WTC11 (cell line): ENCODE results near the gene CRYBA1. TPM values are rescaled to one million over a fixed set of nuclear protein-coding genes. Genes with fewer than 3 reads are reported as not detected.

ENCODE experiments used
- ATAC-seq: fragments of 200-7000 bp; cut with Tn5 transposase; 2 replicates; pipeline ENCODE4 v1.10.0; 2021; ENCODE audit warnings: mild to moderate bottlenecking, moderate library complexity
- CTCF ChIA-PET: fragments of 300-600 bp; sonication (Branson Sonifier 250); formaldehyde crosslinking; loops from one replicate; lab custom pipeline; 2021; ENCODE audit warnings: antibody characterized with exemption; lab: Charles Lee
- POLR2A ChIA-PET: fragments of 350-600 bp; sonication (Branson Sonifier 250); formaldehyde crosslinking; loops from one replicate; lab custom pipeline; 2021; ENCODE audit warnings: antibody characterized with exemption; lab: Charles Lee
- DNase-seq: peaks from one replicate; pipeline ENCODE4 v3.0.0; 2021; ENCODE audit warnings: low spot score
- H3K27ac Mint-ChIP-seq: 2 replicates; pipeline ENCODE4 v1.8.0; 2021; ENCODE audit warnings: mixed read lengths
- H3K27me3 Mint-ChIP-seq: 2 replicates; pipeline ENCODE4 v1.8.0; 2021; ENCODE audit warnings: low read depth, mild to moderate bottlenecking, moderate library complexity, mixed read lengths
- H3K36me3 Mint-ChIP-seq: 2 replicates; pipeline ENCODE4 v1.8.0; 2021; ENCODE audit warnings: mixed read lengths
- H3K4me1 Mint-ChIP-seq: 2 replicates; pipeline ENCODE4 v1.8.0; 2022; ENCODE audit warnings: mixed read lengths
- H3K4me3 Mint-ChIP-seq: 2 replicates; pipeline ENCODE4 v1.8.0; 2021; ENCODE audit warnings: mild to moderate bottlenecking, moderate library complexity, mixed read lengths
- H3K9me3 Mint-ChIP-seq: 2 replicates; pipeline ENCODE4 v1.8.0; 2021; ENCODE audit warnings: mixed read lengths
- AR ChIP-seq: fragments of 250-450 bp; sonication (Bioruptor Pico); IDR thresholded peaks from 2 replicates; pipeline ENCODE4 v1.9.0; 2021; ENCODE audit warnings: mild to moderate bottlenecking
- CBFB ChIP-seq: sonication (generic); formaldehyde crosslinking; IDR thresholded peaks from 2 replicates; pipeline ENCODE4 v1.8.1; 2022; ENCODE audit warnings: mild to moderate bottlenecking, low read depth, missing genetic modification reagents
- ETV6 ChIP-seq: sonication (generic); formaldehyde crosslinking; IDR thresholded peaks from 2 replicates; pipeline ENCODE4 v1.8.1; 2022; ENCODE audit warnings: mild to moderate bottlenecking, missing genetic modification reagents
- FOXK1 ChIP-seq: sonication (generic); formaldehyde crosslinking; IDR thresholded peaks from 2 replicates; pipeline ENCODE4 v1.8.0; 2022; ENCODE audit warnings: mild to moderate bottlenecking, moderate library complexity, missing genetic modification reagents
- FOXP1 ChIP-seq: sonication (generic); formaldehyde crosslinking; IDR thresholded peaks from 2 replicates; pipeline ENCODE4 v1.8.0; 2022; ENCODE audit warnings: missing genetic modification reagents, mild to moderate bottlenecking, moderate library complexity, borderline replicate concordance
- GABPB1 ChIP-seq: sonication (generic); formaldehyde crosslinking; IDR thresholded peaks from 2 replicates; pipeline ENCODE4 v1.8.1; 2023; ENCODE audit warnings: mild to moderate bottlenecking, missing genetic modification reagents
- HMGXB4 ChIP-seq: sonication (generic); formaldehyde crosslinking; IDR thresholded peaks from 2 replicates; pipeline ENCODE4 v1.8.1; 2023; ENCODE audit warnings: mild to moderate bottlenecking, moderate library complexity, missing genetic modification reagents
- IRF2 ChIP-seq: sonication (generic); formaldehyde crosslinking; IDR thresholded peaks from 2 replicates; pipeline ENCODE4 v1.8.0; 2022; ENCODE audit warnings: low read depth, missing genetic modification reagents, borderline replicate concordance
- MLX ChIP-seq: sonication (generic); formaldehyde crosslinking; IDR thresholded peaks from 2 replicates; pipeline ENCODE4 v1.8.1; 2023; ENCODE audit warnings: mild to moderate bottlenecking, missing genetic modification reagents, moderate library complexity
- NFATC4 ChIP-seq: fragments of 250-450 bp; sonication (Bioruptor Pico); IDR thresholded peaks from 2 replicates; pipeline ENCODE4 v1.9.0; 2021; ENCODE audit warnings: mild to moderate bottlenecking
- NFYB ChIP-seq: sonication (generic); formaldehyde crosslinking; conservative IDR thresholded peaks from 2 replicates; pipeline ENCODE4 v1.8.0; 2022; ENCODE audit warnings: low read depth, missing genetic modification reagents
- NR2C2 ChIP-seq: sonication (generic); formaldehyde crosslinking; IDR thresholded peaks from 2 replicates; pipeline ENCODE4 v1.8.0; 2022; ENCODE audit warnings: mild to moderate bottlenecking, missing genetic modification reagents
- NR3C1 ChIP-seq: sonication (generic); formaldehyde crosslinking; conservative IDR thresholded peaks from 2 replicates; pipeline ENCODE4 v1.8.1; 2023; ENCODE audit warnings: low read depth, mild to moderate bottlenecking, missing genetic modification reagents
- RORB ChIP-seq: fragments of 250-450 bp; sonication (Bioruptor Pico); IDR thresholded peaks from 2 replicates; pipeline ENCODE4 v1.9.0; 2021; ENCODE audit warnings: mild to moderate bottlenecking
- TCF7 ChIP-seq: sonication (generic); formaldehyde crosslinking; IDR thresholded peaks from 2 replicates; pipeline ENCODE4 v1.8.0; 2022; ENCODE audit warnings: mild to moderate bottlenecking, low read depth, missing genetic modification reagents, moderate library complexity
- TEAD1 ChIP-seq: sonication (generic); formaldehyde crosslinking; IDR thresholded peaks from 2 replicates; pipeline ENCODE4 v1.8.0; 2022; ENCODE audit warnings: mild to moderate bottlenecking, missing genetic modification reagents
- ZNF121 ChIP-seq: sonication (generic); formaldehyde crosslinking; IDR thresholded peaks from 2 replicates; pipeline ENCODE4 v1.8.0; 2023; ENCODE audit warnings: missing genetic modification reagents
- ZNF138 ChIP-seq: sonication (generic); formaldehyde crosslinking; conservative IDR thresholded peaks from 2 replicates; pipeline ENCODE4 v1.8.1; 2022; ENCODE audit warnings: mild to moderate bottlenecking, moderate library complexity, missing genetic modification reagents
- ZNF317 ChIP-seq: sonication (generic); formaldehyde crosslinking; IDR thresholded peaks from 2 replicates; pipeline ENCODE4 v1.8.1; 2023; ENCODE audit warnings: low read depth, mild to moderate bottlenecking, moderate library complexity, missing genetic modification reagents, borderline replicate concordance
- total RNA-seq: library from RNA; stranded (reverse); gene quantifications from 3 replicates; pipeline ENCODE4 v1.2.3, GENCODE V29; 2021
- TF ChIP-seq, protein P1 (sequence below): fragments of 250-450 bp; sonication (Bioruptor Pico); IDR thresholded peaks from 2 replicates; pipeline ENCODE4 v1.9.0; 2021; ENCODE audit warnings: mild to moderate bottlenecking, borderline replicate concordance
- TF ChIP-seq, protein P2 (sequence below): sonication (generic); formaldehyde crosslinking; IDR thresholded peaks from 2 replicates; pipeline ENCODE4 v1.8.0; 2022; ENCODE audit warnings: mild to moderate bottlenecking, missing genetic modification reagents
- TF ChIP-seq, protein P3 (sequence below): sonication (generic); formaldehyde crosslinking; IDR thresholded peaks from 2 replicates; pipeline ENCODE4 v1.8.1; 2023; ENCODE audit warnings: mild to moderate bottlenecking, missing genetic modification reagents
- TF ChIP-seq, protein P4 (sequence below): fragments of 250-450 bp; sonication (Bioruptor Pico); IDR thresholded peaks from 2 replicates; pipeline ENCODE4 v1.9.0; 2021; ENCODE audit warnings: mild to moderate bottlenecking
- TF ChIP-seq, protein P5 (sequence below): sonication (generic); formaldehyde crosslinking; IDR thresholded peaks from 2 replicates; pipeline ENCODE4 v1.8.1; 2023; ENCODE audit warnings: mild to moderate bottlenecking, missing genetic modification reagents, moderate library complexity

CRYBA1 gene
- total RNA-seq, 1 experiment from 2014 or later: not detected

GRCh38 chr17:29273924-29274323 lies 27.3 kb downstream of the CRYBA1 start:
- Mint-ChIP-seq H3K9me3 (no peaks in the 10 kb centered on the region), H3K4me1 (peaks cover 38% of the 10 kb centered on the region)

GRCh38 chr17:29278692-29279091 lies 32.0 kb downstream of the CRYBA1 start:
- Mint-ChIP-seq H3K4me3 (no peak overlapping the region), H3K4me1 (peaks cover 51% of the 10 kb centered on the region), H3K9me3 (no peaks in the 10 kb centered on the region), H3K36me3 (peaks cover 59% of the 10 kb centered on the region), H3K27ac (no peak overlapping the region), H3K27me3 (no peaks in the 10 kb centered on the region)
- POLR2A ChIA-PET: no interaction called here
- CTCF ChIA-PET: interaction anchor here (0.8 kb wide), 1 partner anchor 12 kb away, joined by 4 read pairs; no protein-coding TSS in a partner anchor
- DNase-seq (no peak), ATAC-seq (no peak)
- TF ChIP-seq ZNF138 (CRISPR knock-in tag) (no peak), NFYB (CRISPR knock-in tag) (no peak), AR (CRISPR knock-in tag) (no peak), TCF7 (CRISPR knock-in tag) (no peak), NR3C1 (CRISPR knock-in tag) (no peak)
- TF ChIP-seq, protein P1, sequence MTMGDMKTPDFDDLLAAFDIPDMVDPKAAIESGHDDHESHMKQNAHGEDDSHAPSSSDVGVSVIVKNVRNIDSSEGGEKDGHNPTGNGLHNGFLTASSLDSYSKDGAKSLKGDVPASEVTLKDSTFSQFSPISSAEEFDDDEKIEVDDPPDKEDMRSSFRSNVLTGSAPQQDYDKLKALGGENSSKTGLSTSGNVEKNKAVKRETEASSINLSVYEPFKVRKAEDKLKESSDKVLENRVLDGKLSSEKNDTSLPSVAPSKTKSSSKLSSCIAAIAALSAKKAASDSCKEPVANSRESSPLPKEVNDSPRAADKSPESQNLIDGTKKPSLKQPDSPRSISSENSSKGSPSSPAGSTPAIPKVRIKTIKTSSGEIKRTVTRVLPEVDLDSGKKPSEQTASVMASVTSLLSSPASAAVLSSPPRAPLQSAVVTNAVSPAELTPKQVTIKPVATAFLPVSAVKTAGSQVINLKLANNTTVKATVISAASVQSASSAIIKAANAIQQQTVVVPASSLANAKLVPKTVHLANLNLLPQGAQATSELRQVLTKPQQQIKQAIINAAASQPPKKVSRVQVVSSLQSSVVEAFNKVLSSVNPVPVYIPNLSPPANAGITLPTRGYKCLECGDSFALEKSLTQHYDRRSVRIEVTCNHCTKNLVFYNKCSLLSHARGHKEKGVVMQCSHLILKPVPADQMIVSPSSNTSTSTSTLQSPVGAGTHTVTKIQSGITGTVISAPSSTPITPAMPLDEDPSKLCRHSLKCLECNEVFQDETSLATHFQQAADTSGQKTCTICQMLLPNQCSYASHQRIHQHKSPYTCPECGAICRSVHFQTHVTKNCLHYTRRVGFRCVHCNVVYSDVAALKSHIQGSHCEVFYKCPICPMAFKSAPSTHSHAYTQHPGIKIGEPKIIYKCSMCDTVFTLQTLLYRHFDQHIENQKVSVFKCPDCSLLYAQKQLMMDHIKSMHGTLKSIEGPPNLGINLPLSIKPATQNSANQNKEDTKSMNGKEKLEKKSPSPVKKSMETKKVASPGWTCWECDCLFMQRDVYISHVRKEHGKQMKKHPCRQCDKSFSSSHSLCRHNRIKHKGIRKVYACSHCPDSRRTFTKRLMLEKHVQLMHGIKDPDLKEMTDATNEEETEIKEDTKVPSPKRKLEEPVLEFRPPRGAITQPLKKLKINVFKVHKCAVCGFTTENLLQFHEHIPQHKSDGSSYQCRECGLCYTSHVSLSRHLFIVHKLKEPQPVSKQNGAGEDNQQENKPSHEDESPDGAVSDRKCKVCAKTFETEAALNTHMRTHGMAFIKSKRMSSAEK (CRISPR knock-in tag): no peak
- TF ChIP-seq, protein P2, sequence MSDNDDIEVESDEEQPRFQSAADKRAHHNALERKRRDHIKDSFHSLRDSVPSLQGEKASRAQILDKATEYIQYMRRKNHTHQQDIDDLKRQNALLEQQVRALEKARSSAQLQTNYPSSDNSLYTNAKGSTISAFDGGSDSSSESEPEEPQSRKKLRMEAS (CRISPR knock-in tag): no peak

More at GRCh38 chr17:29273924-29274323, 27.3 kb downstream of the CRYBA1 start:
- Mint-ChIP-seq H3K4me3 (no peak overlapping the region), H3K27me3 (no peaks in the 10 kb centered on the region), H3K36me3 (peaks cover 40% of the 10 kb centered on the region), H3K27ac (peak overlapping the region; percentile 81)
- no peak for ATAC-seq
- ChIA-PET CTCF (interaction anchor here (1.3 kb wide), 1 partner anchor 125 kb away, joined by 6 read pairs; no protein-coding TSS in a partner anchor), POLR2A (interaction anchor here (0.9 kb wide), 1 partner anchor 20 kb away, joined by 4 read pairs; the partner anchor contains the start of gene NUFIP2)
- TF ChIP-seq, protein P3, sequence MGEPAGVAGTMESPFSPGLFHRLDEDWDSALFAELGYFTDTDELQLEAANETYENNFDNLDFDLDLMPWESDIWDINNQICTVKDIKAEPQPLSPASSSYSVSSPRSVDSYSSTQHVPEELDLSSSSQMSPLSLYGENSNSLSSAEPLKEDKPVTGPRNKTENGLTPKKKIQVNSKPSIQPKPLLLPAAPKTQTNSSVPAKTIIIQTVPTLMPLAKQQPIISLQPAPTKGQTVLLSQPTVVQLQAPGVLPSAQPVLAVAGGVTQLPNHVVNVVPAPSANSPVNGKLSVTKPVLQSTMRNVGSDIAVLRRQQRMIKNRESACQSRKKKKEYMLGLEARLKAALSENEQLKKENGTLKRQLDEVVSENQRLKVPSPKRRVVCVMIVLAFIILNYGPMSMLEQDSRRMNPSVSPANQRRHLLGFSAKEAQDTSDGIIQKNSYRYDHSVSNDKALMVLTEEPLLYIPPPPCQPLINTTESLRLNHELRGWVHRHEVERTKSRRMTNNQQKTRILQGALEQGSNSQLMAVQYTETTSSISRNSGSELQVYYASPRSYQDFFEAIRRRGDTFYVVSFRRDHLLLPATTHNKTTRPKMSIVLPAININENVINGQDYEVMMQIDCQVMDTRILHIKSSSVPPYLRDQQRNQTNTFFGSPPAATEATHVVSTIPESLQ: no peak
- TF ChIP-seq FOXP1 (CRISPR knock-in tag) (no peak), IRF2 (CRISPR knock-in tag) (no peak), FOXK1 (CRISPR knock-in tag) (no peak), HMGXB4 (CRISPR knock-in tag) (no peak), NR2C2 (CRISPR knock-in tag) (no peak), RORB (CRISPR knock-in tag) (no peak), TCF7 (CRISPR knock-in tag) (no peak), ZNF121 (CRISPR knock-in tag) (no peak), ETV6 (CRISPR knock-in tag) (no peak), NFATC4 (CRISPR knock-in tag) (no peak), MLX (no peak), CBFB (CRISPR knock-in tag) (no peak), GABPB1 (CRISPR knock-in tag) (no peak), TEAD1 (CRISPR knock-in tag) (no peak), ZNF317 (CRISPR knock-in tag) (no peak)
- TF ChIP-seq, protein P4, sequence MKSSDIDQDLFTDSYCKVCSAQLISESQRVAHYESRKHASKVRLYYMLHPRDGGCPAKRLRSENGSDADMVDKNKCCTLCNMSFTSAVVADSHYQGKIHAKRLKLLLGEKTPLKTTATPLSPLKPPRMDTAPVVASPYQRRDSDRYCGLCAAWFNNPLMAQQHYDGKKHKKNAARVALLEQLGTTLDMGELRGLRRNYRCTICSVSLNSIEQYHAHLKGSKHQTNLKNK: no peak
- TF ChIP-seq, protein P5, sequence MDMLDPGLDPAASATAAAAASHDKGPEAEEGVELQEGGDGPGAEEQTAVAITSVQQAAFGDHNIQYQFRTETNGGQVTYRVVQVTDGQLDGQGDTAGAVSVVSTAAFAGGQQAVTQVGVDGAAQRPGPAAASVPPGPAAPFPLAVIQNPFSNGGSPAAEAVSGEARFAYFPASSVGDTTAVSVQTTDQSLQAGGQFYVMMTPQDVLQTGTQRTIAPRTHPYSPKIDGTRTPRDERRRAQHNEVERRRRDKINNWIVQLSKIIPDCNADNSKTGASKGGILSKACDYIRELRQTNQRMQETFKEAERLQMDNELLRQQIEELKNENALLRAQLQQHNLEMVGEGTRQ (CRISPR knock-in tag): no peak
- DNase-seq: no peak
